Neural progenitor cell (in vitro differentiated cells): ENCODE measurements around the gene ORC1. TPM values are rescaled to one million over a fixed set of nuclear protein-coding genes. Genes with fewer than 3 reads are reported as not detected.

Experiments used
- DNase-seq: peaks from one replicate; pipeline ENCODE4 v3.0.0-alpha.2; 2016; ENCODE audit warnings: low spot score
- H2AFZ ChIP-seq: fragments of 200-600 bp; sonication (generic); replicated peaks from 2 replicates; pipeline ENCODE4 v1.6.1; 2016; ENCODE audit warnings: antibody characterized with exemption
- H3F3A ChIP-seq: fragments of 200-600 bp; sonication (generic); 2 replicates; pipeline ENCODE4 v1.6.1; 2016; ENCODE audit warnings: antibody characterized with exemption, low read depth
- H3K27ac ChIP-seq: fragments of 200-600 bp; sonication (generic); 2 replicates; pipeline ENCODE4 v1.5.1; 2016; ENCODE audit warnings: mild to moderate bottlenecking
- H3K27me3 ChIP-seq: fragments of 200-600 bp; sonication (generic); 2 replicates; pipeline ENCODE4 v1.6.1; 2016; ENCODE audit warnings: mild to moderate bottlenecking, moderate library complexity
- H3K36me3 ChIP-seq: fragments of 200-600 bp; sonication (generic); 2 replicates; pipeline ENCODE4 v1.5.1; 2016
- H3K4me1 ChIP-seq: fragments of 200-600 bp; sonication (generic); 2 replicates; pipeline ENCODE4 v1.6.1; 2016; ENCODE audit warnings: mixed run types
- H3K4me2 ChIP-seq: fragments of 200-600 bp; sonication (generic); 2 replicates; pipeline ENCODE4 v1.6.1; 2016
- H3K4me3 ChIP-seq: fragments of 200-600 bp; sonication (generic); 2 replicates; pipeline ENCODE4 v1.5.1; 2016
- H3K79me2 ChIP-seq: fragments of 200-600 bp; sonication (generic); 2 replicates; pipeline ENCODE4 v1.6.1; 2016; ENCODE audit warnings: low read depth
- H3K9ac ChIP-seq: fragments of 200-600 bp; sonication (generic); 2 replicates; pipeline ENCODE4 v1.6.1; 2016
- H3K9me3 ChIP-seq: fragments of 200-600 bp; sonication (generic); 2 replicates; pipeline ENCODE4 v1.5.1; 2016; ENCODE audit warnings: low read depth
- H4K20me1 ChIP-seq: fragments of 200-600 bp; sonication (generic); 2 replicates; pipeline ENCODE4 v1.6.1; 2016; ENCODE audit warnings: low read depth
- H3K27ac Mint-ChIP-seq: 3 replicates; pipeline ENCODE4 v1.8.0; 2021; ENCODE audit warnings: mixed read lengths
- H3K27me3 Mint-ChIP-seq: 2 replicates; pipeline ENCODE4 v1.8.0; 2022; ENCODE audit warnings: low read depth, mild to moderate bottlenecking, inconsistent platforms, moderate library complexity, mixed read lengths; ENCODE audit not compliant: insufficient read depth
- H3K36me3 Mint-ChIP-seq: 3 replicates; pipeline ENCODE4 v1.8.0; 2021; ENCODE audit warnings: mixed read lengths
- H3K4me1 Mint-ChIP-seq: 3 replicates; pipeline ENCODE4 v1.8.0; 2021; ENCODE audit warnings: mixed read lengths
- H3K4me3 Mint-ChIP-seq: 3 replicates; pipeline ENCODE4 v1.8.0; 2021; ENCODE audit warnings: mild to moderate bottlenecking, moderate library complexity, mixed read lengths
- H3K9me3 Mint-ChIP-seq: 3 replicates; pipeline ENCODE4 v1.8.0; 2020; ENCODE audit warnings: mixed read lengths
- CTCF ChIP-seq: fragments of 200-600 bp; sonication (generic); IDR thresholded peaks from 2 replicates; pipeline ENCODE4 v1.5.1; 2017; ENCODE audit warnings: antibody characterized with exemption, mild to moderate bottlenecking
- EZH2 ChIP-seq: fragments of 200-600 bp; sonication (generic); IDR thresholded peaks from 2 replicates; pipeline ENCODE4 v1.6.1; 2017; ENCODE audit warnings: antibody characterized with exemption, mild to moderate bottlenecking, moderate library complexity
- EZH2phosphoT487 ChIP-seq: fragments of 200-600 bp; sonication (generic); IDR thresholded peaks from 2 replicates; pipeline ENCODE4 v1.6.1; 2017; ENCODE audit warnings: antibody characterized with exemption
- total RNA-seq: library from RNA; depleted of rRNA; stranded (reverse); fragments of >200 nt; gene quantifications from 2 replicates; pipeline ENCODE4 v1.2.3, GENCODE V29; 2015; ENCODE audit warnings: low replicate concordance

Gene ORC1
- total RNA-seq, 1 donor from 2014 or later, result 42.4 TPM

GRCh38 chr1:52413410-52413989 lies 9.3 kb upstream of the ORC1 start:
- Histone ChIP-seq H3K27ac (no peak overlapping the region), H3K27me3 (no peaks in the 10 kb centered on the region), H3K4me3 (no peak overlapping the region), H3K4me1 (no peaks in the 10 kb centered on the region), H2AFZ (no peak overlapping the region), H3F3A (peaks cover 18% of the 10 kb centered on the region), H3K79me2 (no peaks in the 10 kb centered on the region), H3K9me3 (no peaks in the 10 kb centered on the region), H4K20me1 (no peaks in the 10 kb centered on the region), H3K36me3 (peaks cover 20% of the 10 kb centered on the region), H3K4me2 (no peak overlapping the region), H3K9ac (no peak overlapping the region)
- H3K4me1 Mint-ChIP-seq, result no peaks in the 10 kb centered on the region
- TF ChIP-seq EZH2phosphoT487 (no peak), CTCF (no peak), EZH2 (no peak)
- H3K27ac Mint-ChIP-seq, result no peak overlapping the region
- peaks cover 22% of the 10 kb centered on the region for H3K36me3 Mint-ChIP-seq
- no peaks in the 10 kb centered on the region for H3K27me3 Mint-ChIP-seq
- H3K9me3 Mint-ChIP-seq, result no peaks in the 10 kb centered on the region
- DNase-seq, result no peak
- no peak overlapping the region for H3K4me3 Mint-ChIP-seq

GRCh38 chr1:52404975-52405338 lies 734 bp upstream of the ORC1 start:
- peaks cover 25% of the 10 kb centered on the region for H3K36me3 Mint-ChIP-seq
- Histone ChIP-seq H3K4me2 (peak overlapping the region; percentile 95), H3K27ac (peak overlapping the region; percentile 92), H3K4me3 (peak overlapping the region; percentile 84), H3K9ac (peak overlapping the region; percentile 90), H3K36me3 (peaks cover 19% of the 10 kb centered on the region), H4K20me1 (peaks cover 13% of the 10 kb centered on the region), H3K27me3 (no peaks in the 10 kb centered on the region), H3K4me1 (peaks cover 23% of the 10 kb centered on the region), H2AFZ (peak overlapping the region; percentile 83), H3K9me3 (no peaks in the 10 kb centered on the region), H3K79me2 (peaks cover 78% of the 10 kb centered on the region), H3F3A (peaks cover 8% of the 10 kb centered on the region)
- peaks cover 2% of the 10 kb centered on the region for H3K27me3 Mint-ChIP-seq
- DNase-seq, result no peak
- peak overlapping the region; percentile 100 for H3K4me3 Mint-ChIP-seq
- H3K9me3 Mint-ChIP-seq, result no peaks in the 10 kb centered on the region
- H3K4me1 Mint-ChIP-seq, result peaks cover 30% of the 10 kb centered on the region
- TF ChIP-seq EZH2phosphoT487 (no peak), EZH2 (no peak)
- H3K27ac Mint-ChIP-seq, result peak overlapping the region; percentile 98

GRCh38 chr1:52403566-52404115 lies 582 bp downstream of the ORC1 start:
- H3K9ac ChIP-seq, result peak overlapping the region; percentile 92
- peak overlapping the region; percentile 86 for H3K27ac ChIP-seq
- H2AFZ ChIP-seq, result peak overlapping the region; percentile 96
- H3K4me3 ChIP-seq, result peak overlapping the region; percentile 84
- H3K36me3 ChIP-seq, result peaks cover 12% of the 10 kb centered on the region
- Mint-ChIP-seq H3K4me1 (peaks cover 30% of the 10 kb centered on the region), H3K4me3 (peak overlapping the region; percentile 100), H3K36me3 (peaks cover 30% of the 10 kb centered on the region), H3K27ac (peak overlapping the region; percentile 98), H3K9me3 (no peaks in the 10 kb centered on the region), H3K27me3 (peaks cover 2% of the 10 kb centered on the region)
- peaks cover 90% of the 10 kb centered on the region for H3K79me2 ChIP-seq
- H3K4me1 ChIP-seq, result peaks cover 23% of the 10 kb centered on the region
- H3K9me3 ChIP-seq, result no peaks in the 10 kb centered on the region
- no peak for TF ChIP-seq EZH2
- peaks cover 11% of the 10 kb centered on the region for H3F3A ChIP-seq
- peak; percentile 61 for DNase-seq
- no peaks in the 10 kb centered on the region for H3K27me3 ChIP-seq
- peak overlapping the region; percentile 93 for H3K4me2 ChIP-seq
- H4K20me1 ChIP-seq, result peaks cover 13% of the 10 kb centered on the region

GRCh38 chr1:52402860-52403240 lies 1.4 kb downstream of the ORC1 start:
- H4K20me1 ChIP-seq, result peaks cover 13% of the 10 kb centered on the region
- H3K27ac Mint-ChIP-seq, result no peak overlapping the region
- peaks cover 12% of the 10 kb centered on the region for H3K36me3 ChIP-seq
- no peak for DNase-seq
- peaks cover 27% of the 10 kb centered on the region for H3K36me3 Mint-ChIP-seq
- peak overlapping the region; percentile 100 for H3K4me3 Mint-ChIP-seq
- peaks cover 30% of the 10 kb centered on the region for H3K4me1 Mint-ChIP-seq
- H3K27ac ChIP-seq, result no peak overlapping the region
- H3K4me2 ChIP-seq, result peak overlapping the region; percentile 93
- no peak overlapping the region for H2AFZ ChIP-seq
- peaks cover 11% of the 10 kb centered on the region for H3F3A ChIP-seq
- no peaks in the 10 kb centered on the region for H3K9me3 Mint-ChIP-seq
- peak overlapping the region; percentile 84 for H3K4me3 ChIP-seq
- peaks cover 2% of the 10 kb centered on the region for H3K27me3 Mint-ChIP-seq
- peaks cover 96% of the 10 kb centered on the region for H3K79me2 ChIP-seq
- H3K9me3 ChIP-seq, result no peaks in the 10 kb centered on the region
- TF ChIP-seq EZH2phosphoT487 (no peak), CTCF (no peak), EZH2 (no peak)
- H3K4me1 ChIP-seq, result peaks cover 23% of the 10 kb centered on the region
- H3K9ac ChIP-seq, result peak overlapping the region; percentile 92
- H3K27me3 ChIP-seq, result no peaks in the 10 kb centered on the region
